Endothelial cell of umbilical vein (primary cell): Measurements from ENCODE around the gene MAP4K1. TPM values are rescaled to one million over a fixed set of nuclear protein-coding genes. Genes with fewer than 3 reads are reported as not detected.

ENCODE experiments used
- BruUV-seq: library from RNA; stranded (reverse); fragments of 400-500 nt; replicated peaks from 2 replicates; lab custom pipeline; 2021; lab: Mats Ljungman, UMichigan
- CTCF ChIA-PET: fragments of 300-600, 350-600 bp; sonication (Branson Sonifier 250); formaldehyde crosslinking; loops from one replicate; lab custom pipeline; 2021; ENCODE audit warnings: antibody characterized with exemption, inconsistent platforms; lab: Charles Lee
- POLR2A ChIA-PET: fragments of 300-600, 350-600 bp; sonication (Branson Sonifier 250); formaldehyde crosslinking; loops from one replicate; lab custom pipeline; 2021; ENCODE audit warnings: antibody characterized with exemption, inconsistent platforms; lab: Charles Lee
- DNase-seq: peaks from one replicate; pipeline ENCODE4 v3.0.0-alpha.2; 2011; ENCODE audit warnings: low read depth, low spot score
- FAIRE-seq: peaks from 2 replicates; lab custom pipeline; 2011; peaks lifted over from hg19 to GRCh38; lab: Jason Lieb, UNC
- H2AFZ ChIP-seq: 2 replicates; pipeline ENCODE4 v1.6.0; 2012; ENCODE audit warnings: low read depth, low read length, control low read depth, inconsistent platforms
- H3K27ac ChIP-seq: 2 replicates; pipeline ENCODE4 v1.5.1; 2011; ENCODE audit warnings: low read depth, mild to moderate bottlenecking, control low read depth, low read length, moderate library complexity; ENCODE audit not compliant: insufficient read depth
- H3K27me3 ChIP-seq, 2 experiments: 2 replicates each; pipeline versions ENCODE4 v1.6.0 to v1.6.1; 2011; ENCODE audit warnings: low read length in 2 of 2, mixed read lengths in 1 of 2; ENCODE audit not compliant: control insufficient read depth in 2 of 2, insufficient read depth in 2 of 2
- H3K36me3 ChIP-seq, 2 experiments: 2 replicates in 1 of 2; 3 replicates in 1 of 2; pipeline ENCODE4 v1.5.1; 2011; ENCODE audit warnings: low read length in 2 of 2, mild to moderate bottlenecking in 1 of 2, moderate library complexity in 1 of 2; ENCODE audit not compliant: control insufficient read depth in 2 of 2, insufficient read depth in 2 of 2; ENCODE audit errors: extremely low read depth in 1 of 2
- H3K4me1 ChIP-seq: 3 replicates; pipeline ENCODE4 v1.5.1; 2011; ENCODE audit warnings: mild to moderate bottlenecking, low read length; ENCODE audit not compliant: control insufficient read depth, insufficient read depth; ENCODE audit errors: extremely low read depth
- H3K4me2 ChIP-seq: 2 replicates; pipeline ENCODE4 v1.6.1; 2011; ENCODE audit warnings: low read length, control low read depth, mixed read lengths; ENCODE audit not compliant: insufficient read depth
- H3K4me3 ChIP-seq, 3 experiments: fragments of 200-600 bp in 1 of 3; sonication (generic), shearing (Covaris generic) in 1 of 3; replicated peaks in 1 of 3; 2 replicates each; pipeline ENCODE4 v1.5.1; 2011 to 2016; ENCODE audit warnings: control low read depth in 3 of 3, low read length in 3 of 3, mild to moderate bottlenecking in 2 of 3, inconsistent platforms in 1 of 3, low read depth in 1 of 3, moderate library complexity in 1 of 3; ENCODE audit not compliant: insufficient read depth in 1 of 3
- H3K79me2 ChIP-seq: 2 replicates; pipeline ENCODE4 v1.6.0; 2012; ENCODE audit warnings: low read length, inconsistent platforms; ENCODE audit not compliant: control insufficient read depth, insufficient read depth
- H3K9ac ChIP-seq: replicated peaks from 2 replicates; pipeline ENCODE3; 2011; ENCODE audit warnings: low read length, control low read depth; ENCODE audit not compliant: insufficient read depth; ENCODE audit errors: extremely low read depth
- H3K9me1 ChIP-seq: replicated peaks from 3 replicates; pipeline ENCODE4 v1.6.0; 2011; ENCODE audit warnings: mild to moderate bottlenecking, low read length; ENCODE audit not compliant: control insufficient read depth, insufficient read depth; ENCODE audit errors: extremely low read depth
- H3K9me3 ChIP-seq: replicated peaks from 2 replicates; pipeline ENCODE4 v1.5.1; 2012; ENCODE audit warnings: low read length, inconsistent platforms; ENCODE audit not compliant: control insufficient read depth, insufficient read depth
- H4K20me1 ChIP-seq: replicated peaks from 2 replicates; pipeline ENCODE3; 2011; ENCODE audit warnings: mild to moderate bottlenecking, low read length; ENCODE audit not compliant: control insufficient read depth, insufficient read depth; ENCODE audit errors: extremely low read depth
- FOS ChIP-seq: IDR thresholded peaks from 2 replicates; pipeline ENCODE4 v1.6.1; 2011; ENCODE audit warnings: mild to moderate bottlenecking, low read length, moderate library complexity, borderline replicate concordance; ENCODE audit not compliant: insufficient read depth
- JUN ChIP-seq: IDR thresholded peaks from 2 replicates; pipeline ENCODE4 v1.6.1; 2011; ENCODE audit warnings: borderline replicate concordance, low read depth; ENCODE audit not compliant: insufficient read length, insufficient read depth
- MAX ChIP-seq: IDR thresholded peaks from 2 replicates; pipeline ENCODE4 v1.6.1; 2011; ENCODE audit not compliant: insufficient read depth, insufficient read length
- POLR2A ChIP-seq: IDR thresholded peaks from 2 replicates; pipeline ENCODE4 v1.6.1; 2012; ENCODE audit warnings: low read depth, mild to moderate bottlenecking, control low read depth, low read length
- dilution Hi-C: fragments of 300-500 bp; cut with MboI; formaldehyde crosslinking; loops from one replicate; pipeline ENCODE4 v1.15.0; 2019; ENCODE audit warnings: low sequenced_read_pairs; ENCODE audit not compliant: extremely low pct_ligation_motif_present
- intact Hi-C: fragments of 100-400 bp; cut with micrococcal nuclease; formaldehyde crosslinking; loops from one replicate; pipeline ENCODE4 v1.10.0; 2022
- polyA plus RNA-seq, 4 experiments: library from polyadenylated mRNA; depleted of rRNA in 3 of 4; stranded (reverse) in 3 of 4; unstranded in 1 of 4; fragments of >200 nt; gene quantifications; 2 replicates each; pipeline versions ENCODE4 v1.2.1 to v1.2.3, GENCODE V29; 2011 to 2012; ENCODE audit warnings: missing spikeins in 1 of 4
- total RNA-seq: library from RNA; stranded (reverse); gene quantifications from 2 replicates; pipeline ENCODE4 v1.2.3, GENCODE V29; 2021
- TF ChIP-seq, protein P1 (sequence below), 2 donors: IDR thresholded peaks; 1 replicate in 1 of 2; 2 replicates in 1 of 2; pipeline ENCODE4 v1.5.1; 2011; ENCODE audit warnings: low read length in 2 of 2, mild to moderate bottlenecking in 2 of 2, moderate library complexity in 2 of 2, control low read depth in 1 of 2, inconsistent platforms in 1 of 2, low read depth in 1 of 2; ENCODE audit not compliant: insufficient read depth in 1 of 2; ENCODE audit errors: extremely low read depth in 1 of 2

MAP4K1 gene
- total and polyA plus RNA-seq, 2 donors (not counting 3 experiments of a cell fraction or from before 2014, with no cell fraction given): 0.12 to 1.6 TPM

- DNase-seq (peak; percentile 78), FAIRE-seq (peak; percentile 86)
- Histone ChIP-seq H3K27ac (no peak overlapping the region), H3K79me2 (no peaks in the 10 kb centered on the region), H3K9me1 (no peaks in the 10 kb centered on the region), H3K36me3 (no peaks in the 10 kb centered on the region), H2AFZ (peak overlapping the region; percentile 52), H4K20me1 (no peaks in the 10 kb centered on the region), H3K4me3 (no peak overlapping the region), H3K9me3 (no peaks in the 10 kb centered on the region), H3K27me3 (peaks cover 0 to 2% of the 10 kb centered on the region in 2 experiments), H3K9ac (no peak overlapping the region), H3K4me1 (peaks cover 7% of the 10 kb centered on the region), H3K4me2 (peak overlapping the region; percentile 15)
- TF ChIP-seq, protein P1, sequence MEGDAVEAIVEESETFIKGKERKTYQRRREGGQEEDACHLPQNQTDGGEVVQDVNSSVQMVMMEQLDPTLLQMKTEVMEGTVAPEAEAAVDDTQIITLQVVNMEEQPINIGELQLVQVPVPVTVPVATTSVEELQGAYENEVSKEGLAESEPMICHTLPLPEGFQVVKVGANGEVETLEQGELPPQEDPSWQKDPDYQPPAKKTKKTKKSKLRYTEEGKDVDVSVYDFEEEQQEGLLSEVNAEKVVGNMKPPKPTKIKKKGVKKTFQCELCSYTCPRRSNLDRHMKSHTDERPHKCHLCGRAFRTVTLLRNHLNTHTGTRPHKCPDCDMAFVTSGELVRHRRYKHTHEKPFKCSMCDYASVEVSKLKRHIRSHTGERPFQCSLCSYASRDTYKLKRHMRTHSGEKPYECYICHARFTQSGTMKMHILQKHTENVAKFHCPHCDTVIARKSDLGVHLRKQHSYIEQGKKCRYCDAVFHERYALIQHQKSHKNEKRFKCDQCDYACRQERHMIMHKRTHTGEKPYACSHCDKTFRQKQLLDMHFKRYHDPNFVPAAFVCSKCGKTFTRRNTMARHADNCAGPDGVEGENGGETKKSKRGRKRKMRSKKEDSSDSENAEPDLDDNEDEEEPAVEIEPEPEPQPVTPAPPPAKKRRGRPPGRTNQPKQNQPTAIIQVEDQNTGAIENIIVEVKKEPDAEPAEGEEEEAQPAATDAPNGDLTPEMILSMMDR (IDR thresholded peaks at IDR 0.05; ENCODE audit: extremely low read depth in 1 of 2, insufficient read depth in 1 of 2, low read depth in 1 of 2, low read length in 2 of 2): peak in 1 of 2 donors; percentile 37
- TF ChIP-seq JUN: peak; percentile 80
- no peak for TF ChIP-seq POLR2A
- TF ChIP-seq FOS: peak; percentile 53
- no peak for TF ChIP-seq MAX
- BruUV-seq: no TSS peak
- CTCF ChIA-PET: interaction anchor here (0.5 to 2.6 kb wide), 17 partner anchors 11 to 389 kb away, joined by 3 to 42 read pairs (median 3); partner anchors contain the start of genes ACTN4, FAM98C, MRPS12 and SARS2
- dilution Hi-C loops: no loop called here
- intact Hi-C loops: loop anchor here (1.0 to 2.0 kb wide), 3 partner anchors 75 to 386 kb away; partner anchors contain the start of genes EIF3K, MRPS12 and SARS2
- POLR2A ChIA-PET: no interaction called here
These were observed 73.8 kb downstream of the MAP4K1 start for GRCh38 chr19:38543807-38544568.
